IMR-90 (cell line): ENCODE data around the gene FBXO3. TPM values are rescaled to one million over a fixed set of nuclear protein-coding genes. Genes with fewer than 3 reads are reported as not detected.

ENCODE experiments used
- ATAC-seq: fragments of 200-7000 bp; cut with Tn5 transposase; 2 replicates; pipeline ENCODE4 v1.9.1; 2020; ENCODE audit warnings: low read depth, mild to moderate bottlenecking, moderate library complexity
- BruUV-seq: library from RNA; stranded (reverse); fragments of 400-500 nt; replicated peaks from 2 replicates; lab custom pipeline; 2021; lab: Mats Ljungman, UMichigan
- CTCF ChIA-PET: fragments of 300-600 bp; formaldehyde crosslinking; extraction: SDS; loops from one replicate; lab custom pipeline; 2021; ENCODE audit warnings: antibody characterized with exemption; lab: Yijun Ruan, JAX
- POLR2A ChIA-PET: fragments of 300-600 bp; sonication (Branson Sonifier 250); formaldehyde crosslinking; loops from one replicate; lab custom pipeline; 2022; ENCODE audit warnings: antibody characterized with exemption; ENCODE audit not compliant: unreplicated experiment; lab: Charles Lee
- DNase-seq: peaks from one replicate; pipeline ENCODE4 v3.0.0; 2013
- H2AFZ ChIP-seq: replicated peaks from 2 replicates; pipeline ENCODE3; 2013; ENCODE audit warnings: low read length, mild to moderate bottlenecking; ENCODE audit not compliant: poor library complexity
- H2AK5ac ChIP-seq: 2 replicates; pipeline ENCODE4 v1.6.1; 2013; ENCODE audit warnings: low read depth, low read length, inconsistent platforms
- H2AK9ac ChIP-seq: replicated peaks from 2 replicates; pipeline ENCODE3; 2013; ENCODE audit warnings: mild to moderate bottlenecking, low read depth, low read length, moderate library complexity; ENCODE audit not compliant: poor library complexity
- H2BK120ac ChIP-seq: 2 replicates; pipeline ENCODE4 v1.6.1; 2013; ENCODE audit warnings: low read depth, low read length, inconsistent platforms
- H2BK15ac ChIP-seq: 3 replicates; pipeline ENCODE4 v1.6.1; 2013; ENCODE audit warnings: low read depth, low read length, inconsistent platforms
- H2BK20ac ChIP-seq: 2 replicates; pipeline ENCODE4 v1.6.1; 2013; ENCODE audit warnings: low read depth, mild to moderate bottlenecking, inconsistent platforms, low read length, moderate library complexity
- H2BK5ac ChIP-seq: 2 replicates; pipeline ENCODE4 v1.6.1; 2013; ENCODE audit warnings: mild to moderate bottlenecking, low read depth, low read length, inconsistent platforms; ENCODE audit not compliant: poor library complexity, severe bottlenecking
- H3K14ac ChIP-seq: replicated peaks from 2 replicates; pipeline ENCODE4 v1.6.1; 2013; ENCODE audit warnings: low read depth, low read length, inconsistent platforms
- H3K18ac ChIP-seq: 2 replicates; pipeline ENCODE4 v1.6.1; 2013; ENCODE audit warnings: low read depth, low read length, control low read depth
- H3K23ac ChIP-seq: 2 replicates; pipeline ENCODE4 v1.6.1; 2013; ENCODE audit warnings: low read depth, low read length, inconsistent platforms
- H3K27ac ChIP-seq: 2 replicates; pipeline ENCODE4 v1.5.1; 2013; ENCODE audit warnings: mild to moderate bottlenecking, control low read depth, low read length; ENCODE audit not compliant: insufficient read depth
- H3K27me3 ChIP-seq: 2 replicates; pipeline ENCODE4 v1.6.1; 2013; ENCODE audit warnings: low read length; ENCODE audit not compliant: control insufficient read depth, insufficient read depth
- H3K36me3 ChIP-seq: 2 replicates; pipeline ENCODE4 v1.6.1; 2013; ENCODE audit warnings: low read length, mixed read lengths; ENCODE audit not compliant: control insufficient read depth, insufficient read depth
- H3K4ac ChIP-seq: 2 replicates; pipeline ENCODE4 v1.6.1; 2013; ENCODE audit warnings: low read depth, low read length, inconsistent platforms
- H3K4me1 ChIP-seq: 2 replicates; pipeline ENCODE4 v1.6.1; 2013; ENCODE audit warnings: low read length, mixed read lengths; ENCODE audit not compliant: control insufficient read depth, insufficient read depth
- H3K4me2 ChIP-seq: 2 replicates; pipeline ENCODE4 v1.6.1; 2013; ENCODE audit warnings: low read depth, mild to moderate bottlenecking, control low read depth, low read length, moderate library complexity
- H3K4me3 ChIP-seq: 2 replicates; pipeline ENCODE4 v1.5.1; 2013; ENCODE audit warnings: low read depth, mild to moderate bottlenecking, control low read depth, low read length, moderate library complexity; ENCODE audit not compliant: insufficient read depth
- H3K56ac ChIP-seq: 2 replicates; pipeline ENCODE4 v1.6.1; 2013; ENCODE audit warnings: low read length, inconsistent platforms; ENCODE audit not compliant: insufficient read depth; ENCODE audit errors: extremely low read depth
- H3K79me1 ChIP-seq, 2 experiments: 2 replicates each; pipeline ENCODE4 v1.6.1; 2013; ENCODE audit warnings: low read length in 2 of 2, inconsistent platforms in 1 of 2, low read depth in 1 of 2
- H3K9ac ChIP-seq: 2 replicates; pipeline ENCODE4 v1.6.1; 2013; ENCODE audit warnings: low read depth, low read length, control low read depth
- H3K9me1 ChIP-seq: 2 replicates; pipeline ENCODE4 v1.6.1; 2013; ENCODE audit warnings: low read length, inconsistent platforms; ENCODE audit not compliant: insufficient read depth
- H3K9me3 ChIP-seq: 2 replicates; pipeline ENCODE4 v1.6.1; 2013; ENCODE audit warnings: low read length; ENCODE audit not compliant: control insufficient read depth, insufficient read depth
- H4K20me1 ChIP-seq: 2 replicates; pipeline ENCODE4 v1.6.1; 2013; ENCODE audit warnings: low read length, inconsistent platforms; ENCODE audit not compliant: insufficient read depth
- H4K5ac ChIP-seq: 2 replicates; pipeline ENCODE4 v1.6.1; 2013; ENCODE audit warnings: mild to moderate bottlenecking, low read depth, low read length, control low read depth
- H4K8ac ChIP-seq, 2 experiments: 2 replicates each; pipeline ENCODE4 v1.6.1; 2013; ENCODE audit warnings: low read depth in 2 of 2, low read length in 2 of 2, control low read depth in 1 of 2, inconsistent platforms in 1 of 2
- H4K91ac ChIP-seq: 2 replicates; pipeline ENCODE4 v1.6.1; 2013; ENCODE audit warnings: low read depth, low read length, inconsistent platforms; ENCODE audit not compliant: insufficient read depth
- BHLHE40 ChIP-seq: fragments of 150-350 bp; IDR thresholded peaks from 2 replicates; pipeline ENCODE4 v1.6.1; 2016; ENCODE audit warnings: mild to moderate bottlenecking, low read depth, low read length
- CEBPB ChIP-seq: IDR thresholded peaks from 2 replicates; pipeline ENCODE4 v1.6.1; 2012; ENCODE audit warnings: low read depth, low read length, improper control_type of control experiment
- CHD1 ChIP-seq: IDR thresholded peaks from 2 replicates; pipeline ENCODE4 v1.6.1; 2012; ENCODE audit warnings: low read depth, low read length, improper control_type of control experiment
- ELK1 ChIP-seq: fragments of 150-350 bp; IDR thresholded peaks from 2 replicates; pipeline ENCODE4 v1.6.1; 2016; ENCODE audit warnings: low read depth, mild to moderate bottlenecking, low read length, moderate library complexity, borderline replicate concordance
- FOS ChIP-seq: fragments of 150-350 bp; IDR thresholded peaks from 2 replicates; pipeline ENCODE4 v1.6.1; 2016; ENCODE audit warnings: low read depth, low read length
- MAFK ChIP-seq: IDR thresholded peaks from 2 replicates; pipeline ENCODE4 v1.6.1; 2012; ENCODE audit warnings: low read depth, low read length, improper control_type of control experiment
- MAZ ChIP-seq: IDR thresholded peaks from 2 replicates; pipeline ENCODE4 v1.6.1; 2012; ENCODE audit warnings: low read depth, mild to moderate bottlenecking, low read length, improper control_type of control experiment, moderate library complexity, borderline replicate concordance
- MXI1 ChIP-seq: IDR thresholded peaks from 2 replicates; pipeline ENCODE4 v1.6.1; 2012; ENCODE audit warnings: low read depth, mild to moderate bottlenecking, low read length, moderate library complexity, borderline replicate concordance
- NFE2L2 ChIP-seq: fragments of 150-350 bp; IDR thresholded peaks from 2 replicates; pipeline ENCODE4 v1.6.1; 2016; ENCODE audit warnings: low read depth, mild to moderate bottlenecking, low read length
- POLR2A ChIP-seq: IDR thresholded peaks from 2 replicates; pipeline ENCODE4 v1.6.1; 2012; ENCODE audit warnings: mild to moderate bottlenecking, low read depth, low read length
- RAD21 ChIP-seq: IDR thresholded peaks from 2 replicates; pipeline ENCODE4 v1.6.1; 2012; ENCODE audit warnings: low read length, improper control_type of control experiment
- RCOR1 ChIP-seq: IDR thresholded peaks from 2 replicates; pipeline ENCODE4 v1.6.1; 2012; ENCODE audit warnings: mild to moderate bottlenecking, low read length, improper control_type of control experiment; ENCODE audit not compliant: insufficient replicate concordance
- RFX5 ChIP-seq: IDR thresholded peaks from 2 replicates; pipeline ENCODE4 v1.8.0; 2012; ENCODE audit warnings: low read depth, mild to moderate bottlenecking, low read length, moderate library complexity
- SMC3 ChIP-seq: fragments of 150-350 bp; IDR thresholded peaks from 2 replicates; pipeline ENCODE4 v1.6.1; 2016; ENCODE audit warnings: low read depth, mild to moderate bottlenecking, antibody characterized with exemption, low read length, moderate library complexity
- USF2 ChIP-seq: fragments of 150-350 bp; IDR thresholded peaks from 2 replicates; pipeline ENCODE4 v1.6.1; 2017; ENCODE audit warnings: mild to moderate bottlenecking, antibody characterized with exemption, low read length, low read depth
- WGBS, 2 experiments: methylation state at CpG; one replicate each; pipeline versions ENCODE4 v1.1.5 to v1.1.7; 2013; ENCODE audit warnings: missing lambda C conversion rate in 2 of 2; ENCODE audit not compliant: insufficient read length in 1 of 2; ENCODE audit errors: extremely low coverage in 2 of 2; 5-methylcytosine and 5-hydroxymethylcytosine counted together
- dilution Hi-C: fragments of 300-500 bp; cut with HindIII; formaldehyde crosslinking; loops from one replicate; pipeline ENCODE4 v1.14.3; 2018; ENCODE audit warnings: low sequenced_read_pairs; ENCODE audit not compliant: unreplicated experiment
- in situ Hi-C: fragments of 300-500 bp; cut with MboI; formaldehyde crosslinking; loops from 3 replicates; pipeline ENCODE4 v1.14.3; 2019; ENCODE audit warnings: low sequenced_read_pairs, inconsistent platforms, mixed read lengths
- intact Hi-C: fragments of 100-400 bp; cut with micrococcal nuclease; formaldehyde crosslinking; loops from 2 replicates; pipeline ENCODE4 v1.10.0; 2022
- polyA plus RNA-seq, 3 experiments: library from polyadenylated mRNA; depleted of rRNA; stranded (reverse); fragments of >200 nt; gene quantifications; 2 replicates each; pipeline ENCODE4 v1.2.3, GENCODE V29; 2012; ENCODE audit warnings: low replicate concordance in 1 of 3
- total RNA-seq: library from RNA; depleted of rRNA; stranded (reverse); fragments of >200 nt; gene quantifications from 2 replicates; pipeline ENCODE4 v1.2.3, GENCODE V29; 2012
- TF ChIP-seq, protein P1 (sequence below): conservative IDR thresholded peaks from 2 replicates; pipeline ENCODE4 v1.5.1; 2012; ENCODE audit warnings: mild to moderate bottlenecking, low read depth, low read length, improper control_type of control experiment

The FBXO3 gene
- total and polyA plus RNA-seq, 2 of the 4 experiments (the other 2 are of a cell fraction): 26.2 to 51.1 TPM

DNA sequence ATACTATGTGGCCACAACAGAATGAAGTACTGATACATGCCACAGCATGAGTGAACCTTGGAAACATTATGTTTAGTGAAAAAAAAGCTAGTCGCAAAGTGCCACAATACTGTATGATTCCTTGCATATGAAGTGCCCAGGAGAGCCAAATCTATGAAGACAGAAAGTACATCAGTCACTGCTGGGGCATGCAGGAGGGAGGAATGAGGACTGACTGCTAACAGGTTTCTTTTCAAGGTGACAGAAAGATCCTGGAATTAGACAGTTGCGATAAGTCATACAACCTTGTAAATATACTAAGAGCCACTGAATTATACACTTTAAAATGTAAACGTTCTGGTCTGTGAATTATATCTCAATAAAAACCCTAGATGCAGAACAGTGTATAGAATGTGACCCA is 61.9 kb downstream of the FBXO3 start:
- H3K27me3 ChIP-seq: no peaks in the 10 kb centered on the region
- no peak overlapping the region for H2BK120ac ChIP-seq
- POLR2A ChIA-PET: no interaction called here
- intact Hi-C loops: no loop called here
- H2AFZ ChIP-seq: no peak overlapping the region
- ATAC-seq: no peak
- dilution Hi-C loops: no loop called here
- H3K4ac ChIP-seq: no peak overlapping the region
- H3K18ac ChIP-seq: no peak overlapping the region
- H3K36me3 ChIP-seq: peaks cover 53% of the 10 kb centered on the region
- H2AK5ac ChIP-seq: peak overlapping the region; percentile 56
- CTCF ChIA-PET: no interaction called here
- H3K9ac ChIP-seq: no peak overlapping the region
- H2BK5ac ChIP-seq: no peak overlapping the region
- WGBS, 2 experiments: 100% methylated on average over 1 of the region's 3 CpGs; no CpG with 5 or more reads in 1 of the 2 experiments
- in situ Hi-C loops: no loop called here
- H3K14ac ChIP-seq: 0 out of 2 replicates have a peak overlapping the region, but pooled peaks have one; percentile 4
- no peak overlapping the region for H3K56ac ChIP-seq
- peaks cover 45 to 81% of the 10 kb centered on the region in 2 experiments for H3K79me1 ChIP-seq
- DNase-seq: no peak
- H4K91ac ChIP-seq: no peak overlapping the region
- H2AK9ac ChIP-seq: no peak overlapping the region
- H2BK15ac ChIP-seq: no peak overlapping the region
- 0 out of 2 replicates have a peak overlapping the region, but pooled peaks have one; percentile 51 for H3K27ac ChIP-seq
- no peak overlapping the region for H4K8ac ChIP-seq
- no peak overlapping the region for H3K4me2 ChIP-seq
- H2BK20ac ChIP-seq: no peak overlapping the region
- peaks cover 16% of the 10 kb centered on the region for H3K9me1 ChIP-seq
- TF ChIP-seq CHD1 (no peak), ELK1 (no peak), FOS (no peak), RFX5 (no peak), NFE2L2 (no peak), BHLHE40 (no peak), SMC3 (no peak), MAFK (no peak), RCOR1 (no peak), POLR2A (no peak), CEBPB (no peak), RAD21 (no peak), MXI1 (no peak), USF2 (no peak), MAZ (no peak)
- TF ChIP-seq, protein P1, sequence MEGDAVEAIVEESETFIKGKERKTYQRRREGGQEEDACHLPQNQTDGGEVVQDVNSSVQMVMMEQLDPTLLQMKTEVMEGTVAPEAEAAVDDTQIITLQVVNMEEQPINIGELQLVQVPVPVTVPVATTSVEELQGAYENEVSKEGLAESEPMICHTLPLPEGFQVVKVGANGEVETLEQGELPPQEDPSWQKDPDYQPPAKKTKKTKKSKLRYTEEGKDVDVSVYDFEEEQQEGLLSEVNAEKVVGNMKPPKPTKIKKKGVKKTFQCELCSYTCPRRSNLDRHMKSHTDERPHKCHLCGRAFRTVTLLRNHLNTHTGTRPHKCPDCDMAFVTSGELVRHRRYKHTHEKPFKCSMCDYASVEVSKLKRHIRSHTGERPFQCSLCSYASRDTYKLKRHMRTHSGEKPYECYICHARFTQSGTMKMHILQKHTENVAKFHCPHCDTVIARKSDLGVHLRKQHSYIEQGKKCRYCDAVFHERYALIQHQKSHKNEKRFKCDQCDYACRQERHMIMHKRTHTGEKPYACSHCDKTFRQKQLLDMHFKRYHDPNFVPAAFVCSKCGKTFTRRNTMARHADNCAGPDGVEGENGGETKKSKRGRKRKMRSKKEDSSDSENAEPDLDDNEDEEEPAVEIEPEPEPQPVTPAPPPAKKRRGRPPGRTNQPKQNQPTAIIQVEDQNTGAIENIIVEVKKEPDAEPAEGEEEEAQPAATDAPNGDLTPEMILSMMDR: no peak
- H3K4me1 ChIP-seq: peaks cover 7% of the 10 kb centered on the region
- BruUV-seq: no TSS peak
- no peak overlapping the region for H4K5ac ChIP-seq
- H3K23ac ChIP-seq: 0 out of 2 replicates have a peak overlapping the region, but pooled peaks have one; percentile 38
- H3K4me3 ChIP-seq: no peak overlapping the region
- no peaks in the 10 kb centered on the region for H3K9me3 ChIP-seq
- H4K20me1 ChIP-seq: peaks cover 39% of the 10 kb centered on the region
